HepG2 (cell line): ENCODE measurements around the gene CDC42SE2.

ENCODE experiments used
- DNMT1 ChIP-seq: sonication (generic); formaldehyde crosslinking; IDR thresholded peaks from 2 replicates; pipeline ENCODE4 v1.5.1; 2020; ENCODE audit warnings: mild to moderate bottlenecking, missing genetic modification reagents
- NFE2L1 ChIP-seq: sonication (generic); formaldehyde crosslinking; IDR thresholded peaks from 2 replicates; pipeline ENCODE4 v1.4.0; 2020; ENCODE audit warnings: missing genetic modification reagents, mild to moderate bottlenecking, borderline replicate concordance
- TF ChIP-seq, protein P1 (sequence below): IDR thresholded peaks from 2 replicates; pipeline ENCODE4 v1.6.1; 2016; ENCODE audit warnings: low read depth, missing genetic modification reagents, missing compliant biosample characterization

- TF ChIP-seq DNMT1 (no peak), NFE2L1 (no peak)
- TF ChIP-seq, protein P1, sequence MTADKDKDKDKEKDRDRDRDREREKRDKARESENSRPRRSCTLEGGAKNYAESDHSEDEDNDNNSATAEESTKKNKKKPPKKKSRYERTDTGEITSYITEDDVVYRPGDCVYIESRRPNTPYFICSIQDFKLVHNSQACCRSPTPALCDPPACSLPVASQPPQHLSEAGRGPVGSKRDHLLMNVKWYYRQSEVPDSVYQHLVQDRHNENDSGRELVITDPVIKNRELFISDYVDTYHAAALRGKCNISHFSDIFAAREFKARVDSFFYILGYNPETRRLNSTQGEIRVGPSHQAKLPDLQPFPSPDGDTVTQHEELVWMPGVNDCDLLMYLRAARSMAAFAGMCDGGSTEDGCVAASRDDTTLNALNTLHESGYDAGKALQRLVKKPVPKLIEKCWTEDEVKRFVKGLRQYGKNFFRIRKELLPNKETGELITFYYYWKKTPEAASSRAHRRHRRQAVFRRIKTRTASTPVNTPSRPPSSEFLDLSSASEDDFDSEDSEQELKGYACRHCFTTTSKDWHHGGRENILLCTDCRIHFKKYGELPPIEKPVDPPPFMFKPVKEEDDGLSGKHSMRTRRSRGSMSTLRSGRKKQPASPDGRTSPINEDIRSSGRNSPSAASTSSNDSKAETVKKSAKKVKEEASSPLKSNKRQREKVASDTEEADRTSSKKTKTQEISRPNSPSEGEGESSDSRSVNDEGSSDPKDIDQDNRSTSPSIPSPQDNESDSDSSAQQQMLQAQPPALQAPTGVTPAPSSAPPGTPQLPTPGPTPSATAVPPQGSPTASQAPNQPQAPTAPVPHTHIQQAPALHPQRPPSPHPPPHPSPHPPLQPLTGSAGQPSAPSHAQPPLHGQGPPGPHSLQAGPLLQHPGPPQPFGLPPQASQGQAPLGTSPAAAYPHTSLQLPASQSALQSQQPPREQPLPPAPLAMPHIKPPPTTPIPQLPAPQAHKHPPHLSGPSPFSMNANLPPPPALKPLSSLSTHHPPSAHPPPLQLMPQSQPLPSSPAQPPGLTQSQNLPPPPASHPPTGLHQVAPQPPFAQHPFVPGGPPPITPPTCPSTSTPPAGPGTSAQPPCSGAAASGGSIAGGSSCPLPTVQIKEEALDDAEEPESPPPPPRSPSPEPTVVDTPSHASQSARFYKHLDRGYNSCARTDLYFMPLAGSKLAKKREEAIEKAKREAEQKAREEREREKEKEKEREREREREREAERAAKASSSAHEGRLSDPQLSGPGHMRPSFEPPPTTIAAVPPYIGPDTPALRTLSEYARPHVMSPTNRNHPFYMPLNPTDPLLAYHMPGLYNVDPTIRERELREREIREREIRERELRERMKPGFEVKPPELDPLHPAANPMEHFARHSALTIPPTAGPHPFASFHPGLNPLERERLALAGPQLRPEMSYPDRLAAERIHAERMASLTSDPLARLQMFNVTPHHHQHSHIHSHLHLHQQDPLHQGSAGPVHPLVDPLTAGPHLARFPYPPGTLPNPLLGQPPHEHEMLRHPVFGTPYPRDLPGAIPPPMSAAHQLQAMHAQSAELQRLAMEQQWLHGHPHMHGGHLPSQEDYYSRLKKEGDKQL (CRISPR knock-in tag): no peak
Measured at GRCh38 chr5:131436081-131436480, 172.2 kb downstream of the CDC42SE2 start.
